Omental fat pad (tissue), 4 donors: Measurements from ENCODE around the gene PPM1J. TPM values are rescaled to one million over a fixed set of nuclear protein-coding genes. Genes with fewer than 3 reads are reported as not detected.

Experiments
- ATAC-seq: fragments of 150-250 bp; one replicate; pipeline ENCODE4 v1.9.1; 2016; ENCODE audit warnings: mild to moderate bottlenecking, moderate library complexity; ENCODE audit not compliant: low FRiP score
- DNase-seq: peaks from one replicate; pipeline ENCODE4 v3.0.0-alpha.2; 2019; ENCODE audit warnings: low spot score
- total RNA-seq, 4 donors: library from RNA; depleted of rRNA; stranded (reverse); fragments of >200 nt; gene quantifications; one replicate each; pipeline ENCODE4 v1.1.0, GENCODE V29; 2016
- TF ChIP-seq, protein P1 (sequence below), 3 donors: fragments of 450-650 bp; IDR thresholded peaks; one replicate each; pipeline ENCODE4 v1.5.1; 2016 to 2017; ENCODE audit warnings: antibody characterized with exemption in 3 of 3, mild to moderate bottlenecking in 3 of 3, moderate library complexity in 2 of 3

Gene PPM1J
- total RNA-seq, 4 donors from 2014 or later, result 0.63 to 1.7 (median 1.5) TPM

DNA sequence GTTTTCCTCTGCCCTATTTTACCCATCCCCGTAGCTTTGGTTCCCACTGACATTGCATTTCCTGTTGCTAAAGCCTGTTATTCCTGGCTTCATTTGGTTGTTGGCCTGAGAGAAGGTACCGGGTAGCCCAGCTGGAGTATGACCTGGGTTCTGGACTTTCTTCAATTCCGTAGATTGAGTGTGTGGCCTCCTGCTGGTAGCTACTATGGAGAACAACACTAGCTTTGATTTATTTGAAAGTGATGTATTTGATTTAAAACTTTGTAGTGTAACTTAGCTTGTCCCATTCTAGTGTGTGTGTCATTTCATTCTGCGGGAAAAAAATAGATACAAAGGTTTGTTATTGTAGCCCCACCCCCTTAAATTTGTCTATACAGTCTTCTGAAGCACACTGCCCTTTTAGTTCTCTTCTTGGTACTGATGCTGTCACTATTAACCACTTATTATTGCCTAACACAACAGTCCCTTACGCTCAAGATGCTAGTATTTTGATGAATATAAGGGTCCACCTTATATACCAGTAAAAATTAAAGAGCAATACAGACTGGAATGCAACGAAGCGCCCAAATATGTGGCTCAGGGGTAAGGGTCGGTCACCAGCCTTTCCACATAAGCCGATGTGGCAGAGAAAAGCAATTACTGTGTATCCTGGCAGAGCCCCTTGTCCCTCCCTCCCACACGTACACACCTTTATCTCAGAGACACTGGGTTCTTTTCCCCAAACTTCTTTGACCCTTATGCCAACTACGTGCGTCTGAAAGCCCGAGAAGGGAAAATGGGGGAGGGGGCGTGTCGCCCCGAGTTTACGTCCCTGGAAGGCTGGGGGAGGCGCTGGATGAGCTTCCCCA is 41.3 kb downstream of the PPM1J start:
- no peak for DNase-seq
- ATAC-seq, result no peak
- TF ChIP-seq, protein P1, sequence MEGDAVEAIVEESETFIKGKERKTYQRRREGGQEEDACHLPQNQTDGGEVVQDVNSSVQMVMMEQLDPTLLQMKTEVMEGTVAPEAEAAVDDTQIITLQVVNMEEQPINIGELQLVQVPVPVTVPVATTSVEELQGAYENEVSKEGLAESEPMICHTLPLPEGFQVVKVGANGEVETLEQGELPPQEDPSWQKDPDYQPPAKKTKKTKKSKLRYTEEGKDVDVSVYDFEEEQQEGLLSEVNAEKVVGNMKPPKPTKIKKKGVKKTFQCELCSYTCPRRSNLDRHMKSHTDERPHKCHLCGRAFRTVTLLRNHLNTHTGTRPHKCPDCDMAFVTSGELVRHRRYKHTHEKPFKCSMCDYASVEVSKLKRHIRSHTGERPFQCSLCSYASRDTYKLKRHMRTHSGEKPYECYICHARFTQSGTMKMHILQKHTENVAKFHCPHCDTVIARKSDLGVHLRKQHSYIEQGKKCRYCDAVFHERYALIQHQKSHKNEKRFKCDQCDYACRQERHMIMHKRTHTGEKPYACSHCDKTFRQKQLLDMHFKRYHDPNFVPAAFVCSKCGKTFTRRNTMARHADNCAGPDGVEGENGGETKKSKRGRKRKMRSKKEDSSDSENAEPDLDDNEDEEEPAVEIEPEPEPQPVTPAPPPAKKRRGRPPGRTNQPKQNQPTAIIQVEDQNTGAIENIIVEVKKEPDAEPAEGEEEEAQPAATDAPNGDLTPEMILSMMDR (IDR thresholded peaks at IDR 0.05), result no peak

DNA sequence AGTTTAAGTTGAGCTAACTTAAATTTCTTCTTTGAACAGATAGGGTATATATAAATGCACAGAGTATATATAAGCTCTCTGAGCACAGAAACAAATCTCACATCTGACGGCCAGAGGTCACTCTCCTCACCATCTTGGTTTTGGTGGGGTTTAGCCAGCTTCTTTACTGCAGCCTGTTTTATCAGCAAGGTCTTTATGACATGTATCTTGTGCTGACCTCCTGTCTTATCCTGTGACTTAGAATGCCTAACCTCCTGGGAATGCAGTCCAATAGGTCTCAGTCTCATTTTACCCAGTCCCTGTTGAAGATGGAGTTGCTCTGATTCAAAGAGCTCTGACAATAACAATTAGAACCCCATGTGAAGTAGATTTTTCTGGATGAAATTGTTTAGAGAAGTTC is 42.3 kb downstream of the PPM1J start:
- TF ChIP-seq, protein P1 (IDR thresholded peaks at IDR 0.05), result no peak
- DNase-seq (no peak), ATAC-seq (no peak)

DNA sequence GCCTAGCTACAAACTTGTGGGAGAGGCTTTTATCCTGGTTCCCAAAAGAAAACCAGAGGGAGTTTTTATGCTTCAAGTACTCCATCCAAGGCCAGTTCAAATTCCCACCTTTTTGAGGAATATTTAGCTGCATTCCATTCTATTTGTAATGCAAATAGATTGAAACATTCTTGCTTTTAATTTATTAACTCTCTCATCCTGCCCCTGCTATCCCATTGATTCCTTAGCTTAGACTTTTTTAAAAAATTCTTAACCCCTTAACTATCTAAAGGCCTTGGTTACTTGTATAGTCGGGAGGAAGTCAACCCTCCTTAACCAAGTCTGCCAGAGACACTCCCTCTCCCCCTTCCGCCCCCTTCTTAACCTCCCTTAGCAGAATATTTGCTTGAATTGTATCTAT is 43.1 kb downstream of the PPM1J start:
- no peak for DNase-seq
- no peak for ATAC-seq
- TF ChIP-seq, protein P1 (IDR thresholded peaks at IDR 0.05), result no peak

DNA sequence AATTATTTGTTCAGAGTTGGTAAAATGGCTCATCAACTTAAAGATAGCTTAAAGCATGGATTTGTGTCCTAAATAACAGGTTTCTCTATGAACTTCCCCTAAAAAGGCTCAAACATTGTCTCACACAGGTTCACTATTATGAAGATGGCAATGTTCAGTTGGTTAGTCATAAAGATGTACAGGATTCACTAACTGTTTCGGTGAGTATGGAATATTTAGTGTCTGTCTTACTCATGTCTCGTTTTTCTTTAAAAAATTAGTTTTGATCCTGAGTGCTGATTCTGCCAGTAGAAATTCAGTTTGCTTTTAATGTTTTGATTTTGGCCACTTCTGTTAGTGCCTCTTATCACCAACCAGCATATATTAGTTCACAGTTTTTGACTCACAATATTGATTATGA is 48.2 kb downstream of the PPM1J start:
- ATAC-seq, result no peak
- TF ChIP-seq, protein P1 (IDR thresholded peaks at IDR 0.05), result no peak
- DNase-seq, result no peak

DNA sequence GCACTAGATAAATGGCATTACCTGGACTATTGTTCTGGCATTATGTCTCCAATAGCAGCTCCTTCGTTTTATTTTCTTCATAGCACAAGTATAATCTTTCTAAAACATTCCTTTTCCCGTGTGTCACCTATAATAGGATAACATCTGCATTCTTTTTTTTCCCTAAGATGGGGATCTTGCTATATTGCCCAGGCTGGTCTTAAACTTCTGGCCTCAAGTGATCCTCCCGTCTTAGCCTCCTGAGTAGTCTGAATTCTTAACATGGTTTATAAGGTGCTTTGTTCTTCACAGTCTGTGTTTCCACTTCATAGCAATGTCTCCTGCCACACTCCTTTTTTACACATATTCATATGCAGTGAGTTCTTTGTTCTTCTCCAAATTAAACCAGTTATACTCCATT is 49.3 kb downstream of the PPM1J start:
- ATAC-seq (no peak), DNase-seq (no peak)
- TF ChIP-seq, protein P1 (IDR thresholded peaks at IDR 0.05), result no peak

Other genes with a start within 250 kb of the PPM1J start
- gene WNT2B, start 206.4 kb downstream of the PPM1J start, total RNA-seq, result 10 to 100 TPM in 3 of 4 donors, 1 to 10 TPM in 1; 5.0 to 14.3 (median 11.9) TPM
- 10 to 100 TPM; 19.4 to 29.2 (median 28.2) TPM for gene ST7L, start 96.2 kb downstream of the PPM1J start, total RNA-seq
- 100 to 1,000 TPM; 131 to 236 (median 159) TPM for gene CAPZA1, start 95.5 kb downstream of the PPM1J start, total RNA-seq
- 10 to 100 TPM; 21.7 to 47.1 (median 36.1) TPM for gene MOV10, start 40.7 kb downstream of the PPM1J start, total RNA-seq
- gene RHOC, start 8.2 kb downstream of the PPM1J start, total RNA-seq, result 100 to 1,000 TPM; 219 to 307 (median 299) TPM
- gene SLC16A1, start 240.9 kb upstream of the PPM1J start, total RNA-seq, result 100 to 1,000 TPM in 2 of 4 donors, 10 to 100 TPM in 2; 15.1 to 125 (median 78.3) TPM